ENCODE results near the gene PCDHGA8. TPM values are rescaled to one million over a fixed set of nuclear protein-coding genes. Genes with fewer than 3 reads are reported as not detected.

The PCDHGA8 gene
- polyA plus RNA-seq, 2 of the 4 experiments (the other 2 are of a cell fraction), result 0.03 to 0.08 TPM

GRCh38 chr5:141356950-141357349 lies 35.5 kb upstream of the PCDHGA8 start:
- WGBS (ENCODE audit: missing lambda C conversion rate), result 19% methylated on average over 6 of the region's 19 CpGs

More at GRCh38 chr5:141356950-141357349, 35.5 kb upstream of the PCDHGA8 start:
- no peak for FAIRE-seq
- H3K4me1 ChIP-seq, result no peaks in the 10 kb centered on the region
- no peak overlapping the region for H3K27ac ChIP-seq
- H3K4me3 ChIP-seq, result no peak overlapping the region
- H3K9me3 ChIP-seq, result peaks cover 55% of the 10 kb centered on the region
- no peak for ATAC-seq
- ChIA-PET POLR2A (no interaction called here), CTCF (interaction anchor here (1.2 kb wide), 1 partner anchor 14 kb away, joined by 3 read pairs; no protein-coding TSS in a partner anchor)
- no peak for DNase-seq (ENCODE audit: low read depth in 1 of 2, low spot score in 1 of 2)
- TF ChIP-seq HOXB13 (CRISPR knock-in tag; IDR thresholded peaks at IDR 0.05; ENCODE audit: low read depth) (no peak), REST (IDR thresholded peaks at IDR 0.05) (no peak), CTCF (IDR thresholded peaks at IDR 0.05) (no peak), RNF2 (IDR thresholded peaks at IDR 0.05; ENCODE audit: borderline replicate concordance, low read depth) (no peak), POLR2AphosphoS2 (conservative IDR thresholded peaks at IDR 0.05; ENCODE audit: low read length) (no peak), PHF8 (IDR thresholded peaks at IDR 0.05; ENCODE audit: borderline replicate concordance, low read depth) (no peak), HMGXB4 (CRISPR knock-in tag; IDR thresholded peaks at IDR 0.05; ENCODE audit: borderline replicate concordance) (no peak), CBX2 (IDR thresholded peaks at IDR 0.05; ENCODE audit: borderline replicate concordance, low read depth) (no peak), CHD2 (IDR thresholded peaks at IDR 0.05; ENCODE audit: low read length, partially characterized antibody) (no peak), FOXS1 (CRISPR knock-in tag; IDR thresholded peaks at IDR 0.05) (no peak), EHMT2 (IDR thresholded peaks at IDR 0.05; ENCODE audit: low read depth) (no peak), PBX3 (IDR thresholded peaks at IDR 0.05) (no peak), RFX5 (IDR thresholded peaks at IDR 0.05) (no peak), HEYL (CRISPR knock-in tag; IDR thresholded peaks at IDR 0.05) (no peak)
- no peak overlapping the region for H3K4me2 ChIP-seq
